ENCODE results near the gene OR10P1.

GRCh38 chr12:55636116-55636655 is 506 bp upstream of the OR10P1 start:
- no peak for TF ChIP-seq CTCF (IDR thresholded peaks at IDR 0.05)
- no peak for TF ChIP-seq POLR2A (IDR thresholded peaks at IDR 0.05)
